Measurements from ENCODE around the gene SOX6.

SOX6 gene

GRCh38 chr11:16082095-16083055, 274.0 kb downstream of the SOX6 start:
- Histone ChIP-seq H4K20me1 (ENCODE audit: insufficient read depth, low read length) (no peaks in the 10 kb centered on the region), H3K27ac (ENCODE audit: low read length) (no peak overlapping the region), H3K4me1 (ENCODE audit: low read length) (peaks cover 15% of the 10 kb centered on the region), H3K27me3 (ENCODE audit: low read depth, low read length) (no peaks in the 10 kb centered on the region; the same call in 1 of the 2 replicates), H3K4me3 (ENCODE audit: low read length) (no peak overlapping the region), H3K79me2 (ENCODE audit: low read length) (no peaks in the 10 kb centered on the region), H3K36me3 (replicated peaks; ENCODE audit: low read depth, low read length) (no peaks in the 10 kb centered on the region), H3K4me2 (ENCODE audit: low read length) (no peak overlapping the region), H2AFZ (ENCODE audit: low read depth, low read length) (no peak overlapping the region), H3K9me3 (ENCODE audit: insufficient read depth, low read length) (no peaks in the 10 kb centered on the region), H3K9ac (ENCODE audit: low read length) (no peak overlapping the region)
- TF ChIP-seq CTCF (IDR thresholded peaks at IDR 0.05; ENCODE audit: low read depth, low read length) (no peak), EZH2phosphoT487 (IDR thresholded peaks at IDR 0.05; ENCODE audit: low read depth) (no peak)

GRCh38 chr11:16081382-16082094, 274.8 kb downstream of the SOX6 start:
- no peak overlapping the region for H3K4me3 ChIP-seq (ENCODE audit: low read length)
- no peak overlapping the region for H2AFZ ChIP-seq (ENCODE audit: low read depth, low read length)
- no peaks in the 10 kb centered on the region for H3K9me3 ChIP-seq (ENCODE audit: insufficient read depth, low read length)
- no peaks in the 10 kb centered on the region for H3K79me2 ChIP-seq (ENCODE audit: low read length)
- H3K4me1 ChIP-seq (ENCODE audit: low read length), result peaks cover 15% of the 10 kb centered on the region
- no peak overlapping the region for H3K27ac ChIP-seq (ENCODE audit: low read length)
- H3K4me2 ChIP-seq (ENCODE audit: low read length), result peak overlapping the region; percentile 46
- TF ChIP-seq CTCF (IDR thresholded peaks at IDR 0.05; ENCODE audit: low read depth, low read length) (no peak), EZH2phosphoT487 (IDR thresholded peaks at IDR 0.05; ENCODE audit: low read depth) (no peak)
- no peaks in the 10 kb centered on the region for H4K20me1 ChIP-seq (ENCODE audit: insufficient read depth, low read length)
- no peak overlapping the region for H3K9ac ChIP-seq (ENCODE audit: low read length)
- H3K27me3 ChIP-seq (ENCODE audit: low read depth, low read length), result no peaks in the 10 kb centered on the region; the same call in 1 of the 2 replicates
- H3K36me3 ChIP-seq (replicated peaks; ENCODE audit: low read depth, low read length), result no peaks in the 10 kb centered on the region

- H3K4me2 ChIP-seq (ENCODE audit: low read length), result peak overlapping the region; percentile 46
- H2AFZ ChIP-seq (ENCODE audit: low read depth, low read length), result no peak overlapping the region
- TF ChIP-seq CTCF (IDR thresholded peaks at IDR 0.05; ENCODE audit: low read depth, low read length), result no peak
- H3K27ac ChIP-seq (ENCODE audit: low read length), result no peak overlapping the region
- no peaks in the 10 kb centered on the region for H3K9me3 ChIP-seq (ENCODE audit: insufficient read depth, low read length)
- no peak overlapping the region for H3K4me3 ChIP-seq (ENCODE audit: low read length)
- H3K4me1 ChIP-seq (ENCODE audit: low read length), result peaks cover 15% of the 10 kb centered on the region
- H3K36me3 ChIP-seq (replicated peaks; ENCODE audit: low read depth, low read length), result no peaks in the 10 kb centered on the region
- H3K9ac ChIP-seq (ENCODE audit: low read length), result no peak overlapping the region
- no peaks in the 10 kb centered on the region for H4K20me1 ChIP-seq (ENCODE audit: insufficient read depth, low read length)
- no peaks in the 10 kb centered on the region; the same call in 1 of the 2 replicates for H3K27me3 ChIP-seq (ENCODE audit: low read depth, low read length)
- H3K79me2 ChIP-seq (ENCODE audit: low read length), result no peaks in the 10 kb centered on the region
These were observed 275.5 kb downstream of the SOX6 start for GRCh38 chr11:16080688-16081381.
